ENCODE measurements around the gene IFI35.
A peak's percentile ranks its signal among the peaks of the same experiment; 100 is the strongest.

IFI35 gene

GRCh38 chr17:43024407-43025289, 18.1 kb downstream of the IFI35 start, which contains the start of gene RND2:
RND2 (plus strand) TSS chr17:43025231; CDS start chr17:43025348, 117 bp downstream.
- H3K4me3 ChIP-seq (ENCODE audit: control insufficient read depth, low read depth, low read length), result peak within 1 kb of the TSS; percentile 56
- peak; percentile 88 for TF ChIP-seq CTCF (IDR thresholded peaks at IDR 0.05; ENCODE audit: control insufficient read depth, insufficient read depth, low read depth, low read length, missing control alignments)
- DNase-seq (ENCODE audit: low read depth), result peak; percentile 83

- no peak for TF ChIP-seq CTCF (IDR thresholded peaks at IDR 0.05; ENCODE audit: control insufficient read depth, insufficient read depth, low read depth, low read length, missing control alignments)
- DNase-seq (ENCODE audit: low read depth), result no peak
- H3K4me3 ChIP-seq (ENCODE audit: control insufficient read depth, low read depth, low read length), result peak overlapping the region; percentile 26
Measured at GRCh38 chr17:43025290-43025657, 18.7 kb downstream of the IFI35 start.

GRCh38 chr17:43025766-43026537, 19.4 kb downstream of the IFI35 start:
- no peak overlapping the region for H3K4me3 ChIP-seq (ENCODE audit: control insufficient read depth, low read depth, low read length)
- DNase-seq (ENCODE audit: low read depth), result no peak
- no peak for TF ChIP-seq CTCF (IDR thresholded peaks at IDR 0.05; ENCODE audit: control insufficient read depth, insufficient read depth, low read depth, low read length, missing control alignments)

- DNase-seq (ENCODE audit: low read depth), result no peak
- no peak for TF ChIP-seq CTCF (IDR thresholded peaks at IDR 0.05; ENCODE audit: control insufficient read depth, insufficient read depth, low read depth, low read length, missing control alignments)
- H3K4me3 ChIP-seq (ENCODE audit: control insufficient read depth, low read depth, low read length), result no peak overlapping the region
Measured at GRCh38 chr17:43026595-43026994, 20.0 kb downstream of the IFI35 start.

GRCh38 chr17:43027091-43028032, 20.8 kb downstream of the IFI35 start:
- DNase-seq (ENCODE audit: low read depth), result no peak
- no peak overlapping the region for H3K4me3 ChIP-seq (ENCODE audit: control insufficient read depth, low read depth, low read length)

More at GRCh38 chr17:43027091-43028032, 20.8 kb downstream of the IFI35 start:
- no peak for TF ChIP-seq CTCF (IDR thresholded peaks at IDR 0.05; ENCODE audit: control insufficient read depth, insufficient read depth, low read depth, low read length, missing control alignments)

Data from AG09309 (cell line).